Skeletal muscle satellite cell (primary cell): ENCODE results near the gene SUCLG1.
"Not testable (repeated sequence)": the region's sequence is repeated elsewhere in the genome, so short reads cannot be mapped to it uniquely, and the experiment has no call there.

Experiments
- H3K27me3 ChIP-seq: 2 replicates; pipeline ENCODE4 v1.7.0; 2013; ENCODE audit warnings: low read length; ENCODE audit not compliant: control insufficient read depth, insufficient read depth
- H3K36me3 ChIP-seq: 2 replicates; pipeline ENCODE4 v1.7.0; 2013; ENCODE audit warnings: mild to moderate bottlenecking, control low read depth, low read length; ENCODE audit not compliant: insufficient read depth
- H3K4me1 ChIP-seq: 2 replicates; pipeline ENCODE4 v1.7.0; 2013; ENCODE audit warnings: low read length; ENCODE audit not compliant: control insufficient read depth, insufficient read depth
- H3K4me2 ChIP-seq: 2 replicates; pipeline ENCODE4 v1.7.0; 2013; ENCODE audit warnings: mild to moderate bottlenecking, low read length
- H3K4me3 ChIP-seq: 2 replicates; pipeline ENCODE4 v1.7.0; 2013; ENCODE audit warnings: low read length
- H3K9ac ChIP-seq: 2 replicates; pipeline ENCODE4 v1.7.0; 2013; ENCODE audit warnings: mild to moderate bottlenecking, low read depth, low read length, moderate library complexity
- H3K9me3 ChIP-seq: replicated peaks from 2 replicates; pipeline ENCODE4 v1.7.0; 2013; ENCODE audit warnings: mild to moderate bottlenecking, control low read depth, low read length

The SUCLG1 gene

GRCh38 chr2:84486441-84487115 lies 27.5 kb upstream of the SUCLG1 start:
- H3K36me3 ChIP-seq: no peaks in the 10 kb centered on the region
- peaks cover 5% of the 10 kb centered on the region for H3K4me1 ChIP-seq
- H3K4me2 ChIP-seq: no peak overlapping the region
- H3K9me3 ChIP-seq: no peaks in the 10 kb centered on the region
- H3K9ac ChIP-seq: no peak overlapping the region
- no peak overlapping the region for H3K4me3 ChIP-seq
- H3K27me3 ChIP-seq: no peaks in the 10 kb centered on the region

DNA sequence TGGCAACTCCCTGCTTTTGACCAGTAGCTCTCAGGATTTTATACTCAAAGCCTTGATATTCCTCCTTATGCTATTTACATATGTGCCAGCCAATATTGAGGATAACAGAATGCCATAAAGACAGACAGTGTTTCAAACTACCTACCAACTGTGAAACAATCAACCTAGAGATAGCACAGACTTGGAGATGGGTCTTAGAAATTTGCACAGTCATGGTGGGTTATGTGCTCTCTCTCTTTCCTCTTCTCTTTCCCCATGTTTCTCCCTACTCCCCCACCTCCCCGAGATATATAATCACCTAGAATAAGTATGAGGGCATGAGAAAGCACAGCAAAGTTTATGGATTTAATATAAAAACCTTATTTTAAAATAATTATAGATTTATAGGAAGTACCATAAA lies 24.2 kb upstream of the SUCLG1 start:
- Histone ChIP-seq H3K36me3 (no peaks in the 10 kb centered on the region), H3K9ac (no peak overlapping the region), H3K4me1 (peaks cover 8% of the 10 kb centered on the region), H3K9me3 (no peaks in the 10 kb centered on the region), H3K4me3 (no peak overlapping the region), H3K27me3 (no peaks in the 10 kb centered on the region), H3K4me2 (no peak overlapping the region)

GRCh38 chr2:84482603-84483002 lies 23.5 kb upstream of the SUCLG1 start:
- H3K9ac ChIP-seq: no peak overlapping the region
- H3K36me3 ChIP-seq: no peaks in the 10 kb centered on the region
- H3K4me1 ChIP-seq: peaks cover 8% of the 10 kb centered on the region
- no peak overlapping the region for H3K4me3 ChIP-seq
- H3K9me3 ChIP-seq: no peaks in the 10 kb centered on the region
- H3K4me2 ChIP-seq: no peak overlapping the region
- H3K27me3 ChIP-seq: no peaks in the 10 kb centered on the region

DNA sequence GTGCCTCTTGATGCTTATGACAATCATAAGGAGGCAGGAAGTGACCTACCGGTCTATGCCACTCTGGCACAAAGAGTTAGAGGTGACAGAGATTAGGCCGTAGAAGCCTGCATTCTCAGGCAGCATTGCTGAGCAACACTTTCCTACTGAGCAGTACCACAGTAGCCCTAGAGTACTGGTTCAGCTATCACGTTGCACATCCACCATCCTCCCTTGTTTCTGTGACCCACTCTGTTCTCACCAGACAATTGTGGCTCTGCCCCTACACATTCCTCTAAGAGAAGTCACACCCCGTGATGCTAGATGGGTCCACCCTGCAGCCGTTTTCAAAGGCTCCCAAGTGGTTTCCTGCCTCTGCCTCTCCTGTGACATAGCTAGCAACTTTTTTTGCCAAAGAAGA lies 22.6 kb upstream of the SUCLG1 start:
- Histone ChIP-seq H3K4me1 (peaks cover 8% of the 10 kb centered on the region), H3K9ac (no peak overlapping the region), H3K27me3 (no peaks in the 10 kb centered on the region), H3K4me3 (no peak overlapping the region), H3K36me3 (no peaks in the 10 kb centered on the region), H3K4me2 (no peak overlapping the region), H3K9me3 (no peaks in the 10 kb centered on the region)

DNA sequence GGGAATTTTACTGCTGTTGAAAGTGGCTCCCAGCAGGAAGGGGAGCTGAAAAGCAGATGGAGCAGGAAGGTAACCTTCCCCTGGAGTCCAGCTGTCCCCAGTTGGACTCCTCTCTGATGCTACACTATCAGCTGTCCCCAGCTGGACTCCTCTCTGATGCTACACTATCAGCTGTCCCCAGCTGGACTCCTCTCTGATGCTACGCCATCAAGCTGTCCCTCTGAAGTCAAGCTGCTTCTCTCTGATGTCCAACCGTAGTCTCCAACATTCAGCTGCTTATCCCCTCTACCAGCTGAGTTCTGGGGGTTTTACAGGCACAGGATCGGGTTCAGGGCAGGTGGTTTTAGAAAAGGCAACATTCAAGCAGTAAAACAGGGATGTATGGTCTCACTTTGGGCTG lies 19.8 kb upstream of the SUCLG1 start:
- Histone ChIP-seq H3K9me3 (no peaks in the 10 kb centered on the region), H3K4me3 (no peak overlapping the region), H3K4me1 (peaks cover 8% of the 10 kb centered on the region), H3K4me2 (no peak overlapping the region), H3K9ac (no peak overlapping the region), H3K36me3 (no peaks in the 10 kb centered on the region), H3K27me3 (no peaks in the 10 kb centered on the region)

DNA sequence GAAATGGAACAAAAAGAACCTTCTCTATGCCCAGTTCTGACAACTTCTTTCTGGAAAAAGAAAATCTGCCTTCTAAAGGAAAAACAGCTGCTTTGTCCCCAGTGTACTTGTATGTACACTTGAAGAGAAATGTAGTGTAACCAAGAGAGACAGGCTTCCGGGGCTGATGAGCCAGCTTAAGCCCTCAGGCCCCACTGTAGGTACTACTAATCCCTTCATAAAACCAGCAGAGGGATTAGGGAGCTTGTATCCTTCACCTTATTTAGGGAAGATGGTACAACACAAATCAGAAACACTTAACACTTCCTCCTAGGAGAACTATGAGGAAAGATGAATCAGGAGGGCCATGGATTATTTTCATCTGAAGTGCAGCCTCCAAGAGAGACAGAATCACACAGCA lies 18.8 kb upstream of the SUCLG1 start:
- no peak overlapping the region for H3K9ac ChIP-seq
- peaks cover 8% of the 10 kb centered on the region for H3K4me1 ChIP-seq
- H3K27me3 ChIP-seq: no peaks in the 10 kb centered on the region
- no peak overlapping the region for H3K4me3 ChIP-seq
- no peaks in the 10 kb centered on the region for H3K36me3 ChIP-seq
- no peaks in the 10 kb centered on the region for H3K9me3 ChIP-seq
- H3K4me2 ChIP-seq: no peak overlapping the region

- no peaks in the 10 kb centered on the region for H3K9me3 ChIP-seq
- H3K9ac ChIP-seq: no peak overlapping the region
- H3K4me1 ChIP-seq: no peaks in the 10 kb centered on the region
- no peaks in the 10 kb centered on the region for H3K36me3 ChIP-seq
- no peak overlapping the region for H3K4me2 ChIP-seq
- no peak overlapping the region for H3K4me3 ChIP-seq
- no peaks in the 10 kb centered on the region for H3K27me3 ChIP-seq
Measured at GRCh38 chr2:84474176-84474575, 15.1 kb upstream of the SUCLG1 start.

DNA sequence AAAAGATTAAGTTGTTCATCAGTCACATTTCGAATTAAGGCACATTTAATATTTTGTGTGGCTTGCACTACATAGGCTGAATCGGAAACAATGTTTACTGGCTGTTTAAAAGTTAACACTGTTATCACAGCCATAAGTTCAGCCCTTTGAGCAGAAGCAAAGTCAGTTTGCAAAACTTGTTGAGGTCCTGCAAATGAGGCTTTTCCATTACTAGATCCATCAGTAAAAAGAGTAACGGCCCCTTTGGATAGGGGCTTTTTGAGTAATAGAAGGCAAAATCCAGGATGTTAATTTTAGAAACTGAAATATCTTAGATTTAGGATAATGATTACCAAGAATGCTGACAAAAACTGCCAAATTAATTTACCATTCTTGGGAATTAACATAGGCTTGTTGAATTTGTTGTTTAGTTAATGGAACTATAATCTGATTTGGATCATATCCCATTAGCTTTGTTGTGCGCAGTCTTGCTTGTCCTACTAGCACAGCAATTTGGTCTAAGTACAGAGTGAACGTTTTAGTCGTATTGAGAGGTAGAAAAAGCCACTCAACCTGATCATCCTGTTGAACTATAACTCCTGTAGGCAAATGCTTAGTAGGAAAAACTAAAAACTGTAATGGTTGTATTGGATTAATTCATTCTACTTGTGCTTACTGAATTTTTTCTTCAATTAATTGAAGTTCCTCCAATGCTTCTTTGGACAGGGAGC lies 13.9 kb upstream of the SUCLG1 start:
- Histone ChIP-seq H3K9ac (no peak overlapping the region), H3K4me2 (no peak overlapping the region), H3K9me3 (no peaks in the 10 kb centered on the region), H3K4me3 (no peak overlapping the region), H3K4me1 (no peaks in the 10 kb centered on the region), H3K27me3 (no peaks in the 10 kb centered on the region), H3K36me3 (no peaks in the 10 kb centered on the region)

GRCh38 chr2:84472423-84472822 lies 13.3 kb upstream of the SUCLG1 start:
- not testable (repeated sequence) for H3K36me3 ChIP-seq, H3K9ac ChIP-seq, H3K4me1 ChIP-seq, H3K27me3 ChIP-seq, H3K4me3 ChIP-seq, H3K9me3 ChIP-seq, H3K4me2 ChIP-seq

DNA sequence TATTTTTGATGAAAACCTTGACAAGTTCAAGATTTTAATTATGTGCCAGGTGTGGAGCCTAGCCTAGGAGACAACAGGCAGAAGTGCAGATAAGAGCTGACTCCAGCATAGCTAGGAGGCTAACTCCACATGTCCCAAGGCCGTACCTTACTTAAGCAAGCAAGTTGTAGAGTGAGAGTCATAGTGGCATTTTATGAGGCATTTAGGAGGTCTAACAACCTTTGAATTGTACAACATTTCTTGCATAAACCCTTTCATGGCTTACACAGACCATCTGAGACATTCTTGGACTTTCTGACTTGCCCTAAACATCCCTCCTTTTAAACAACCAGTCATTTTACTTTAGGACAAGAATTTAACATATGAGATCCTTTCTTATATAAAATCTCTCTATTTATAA lies 8.3 kb upstream of the SUCLG1 start:
- no peaks in the 10 kb centered on the region for H3K36me3 ChIP-seq
- no peak overlapping the region for H3K4me2 ChIP-seq
- H3K9me3 ChIP-seq: no peaks in the 10 kb centered on the region
- no peaks in the 10 kb centered on the region for H3K4me1 ChIP-seq
- H3K4me3 ChIP-seq: no peak overlapping the region
- H3K9ac ChIP-seq: no peak overlapping the region
- no peaks in the 10 kb centered on the region for H3K27me3 ChIP-seq

GRCh38 chr2:84461310-84461709 lies 2.2 kb upstream of the SUCLG1 start:
- Histone ChIP-seq H3K4me2 (no peak overlapping the region), H3K4me3 (no peak overlapping the region), H3K4me1 (peaks cover 16% of the 10 kb centered on the region), H3K36me3 (no peaks in the 10 kb centered on the region), H3K9me3 (no peaks in the 10 kb centered on the region), H3K9ac (no peak overlapping the region), H3K27me3 (no peaks in the 10 kb centered on the region)

DNA sequence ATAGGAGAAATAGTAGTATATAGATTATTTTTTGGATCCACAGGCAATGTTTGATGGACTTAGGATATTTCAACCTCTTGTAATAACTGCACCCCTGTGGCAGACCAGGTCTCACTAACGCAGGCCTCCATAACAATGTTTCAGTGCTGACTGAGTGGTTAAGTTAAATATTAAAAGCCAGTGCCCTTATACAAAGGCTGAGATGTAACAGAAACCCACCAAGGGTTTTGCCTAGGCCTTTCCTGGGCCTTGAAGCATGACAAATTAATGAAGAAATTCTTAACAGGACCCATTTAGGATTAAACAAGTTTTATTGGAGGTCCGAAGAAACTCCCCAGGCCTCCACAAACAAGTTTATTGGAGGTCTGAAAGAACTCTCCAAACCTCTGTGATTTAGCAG lies 1.6 kb upstream of the SUCLG1 start:
- H3K36me3 ChIP-seq: no peaks in the 10 kb centered on the region
- no peaks in the 10 kb centered on the region for H3K27me3 ChIP-seq
- peaks cover 16% of the 10 kb centered on the region for H3K4me1 ChIP-seq
- no peak overlapping the region for H3K4me2 ChIP-seq
- no peaks in the 10 kb centered on the region for H3K9me3 ChIP-seq
- H3K9ac ChIP-seq: no peak overlapping the region
- H3K4me3 ChIP-seq: no peak overlapping the region
